KG1 (cell line): ENCODE results near the gene TMOD2.

ENCODE experiments used
- DNase-seq: peaks from one replicate; lab custom pipeline; 2025; lab: John Stamatoyannopoulos, UW

The TMOD2 gene

GRCh38 chr15:51818150-51818549 lies 66.8 kb downstream of the TMOD2 start:
- no peak for DNase-seq

- no peak for DNase-seq
Observed at GRCh38 chr15:51825698-51826097, 74.3 kb downstream of the TMOD2 start.

- no peak for DNase-seq
Observed at GRCh38 chr15:51828621-51829375, 77.4 kb downstream of the TMOD2 start.

- DNase-seq: peak; percentile 84
Observed at GRCh38 chr15:51829376-51830275, 78.2 kb downstream of the TMOD2 start, which contains the start of gene TMOD3. Gene TMOD3 (plus strand): TSS chr15:51829653. CDS start chr15:51862885, 33,232 bp downstream.

- DNase-seq: no peak
Observed at GRCh38 chr15:51830276-51830806, 78.9 kb downstream of the TMOD2 start.

GRCh38 chr15:51833772-51834171 lies 82.4 kb downstream of the TMOD2 start:
- DNase-seq: no peak

GRCh38 chr15:51837792-51838251 lies 86.4 kb downstream of the TMOD2 start:
- no peak for DNase-seq

GRCh38 chr15:51838270-51838669 lies 86.9 kb downstream of the TMOD2 start:
- no peak for DNase-seq

- DNase-seq: no peak
Observed at GRCh38 chr15:51840692-51841091, 89.3 kb downstream of the TMOD2 start.

- DNase-seq: no peak
Observed at GRCh38 chr15:51841406-51842040, 90.1 kb downstream of the TMOD2 start.

GRCh38 chr15:51842265-51842664 lies 90.9 kb downstream of the TMOD2 start:
- no peak for DNase-seq

GRCh38 chr15:51842852-51843737 lies 91.7 kb downstream of the TMOD2 start:
- DNase-seq: no peak

GRCh38 chr15:51844747-51845426 lies 93.5 kb downstream of the TMOD2 start:
- DNase-seq: no peak

GRCh38 chr15:51846066-51846462 lies 94.7 kb downstream of the TMOD2 start:
- DNase-seq: no peak

- no peak for DNase-seq
Observed at GRCh38 chr15:51846463-51847230, 95.2 kb downstream of the TMOD2 start.

- DNase-seq: no peak
Observed at GRCh38 chr15:51848811-51849210, 97.4 kb downstream of the TMOD2 start.

- no peak for DNase-seq
Observed at GRCh38 chr15:51849860-51850259, 98.5 kb downstream of the TMOD2 start.

- no peak for DNase-seq
Observed at GRCh38 chr15:51853998-51854397, 102.6 kb downstream of the TMOD2 start.

- no peak for DNase-seq
Observed at GRCh38 chr15:51855612-51856011, 104.2 kb downstream of the TMOD2 start.
